GM21576 (cell line): ENCODE measurements around the gene APBB1IP.

Experiments
- ATAC-seq: cut with Tn5 transposase; IDR thresholded peaks from one replicate; pipeline ENCODE4 v1.9.1; 2021; ENCODE audit warnings: mild to moderate bottlenecking, moderate library complexity; ENCODE audit not compliant: unreplicated experiment

APBB1IP gene

GRCh38 chr10:26505491-26505890 lies 67.3 kb downstream of the APBB1IP start:
- no peak for ATAC-seq

- ATAC-seq = no peak
Observed at GRCh38 chr10:26506736-26507135, 68.6 kb downstream of the APBB1IP start.

DNA sequence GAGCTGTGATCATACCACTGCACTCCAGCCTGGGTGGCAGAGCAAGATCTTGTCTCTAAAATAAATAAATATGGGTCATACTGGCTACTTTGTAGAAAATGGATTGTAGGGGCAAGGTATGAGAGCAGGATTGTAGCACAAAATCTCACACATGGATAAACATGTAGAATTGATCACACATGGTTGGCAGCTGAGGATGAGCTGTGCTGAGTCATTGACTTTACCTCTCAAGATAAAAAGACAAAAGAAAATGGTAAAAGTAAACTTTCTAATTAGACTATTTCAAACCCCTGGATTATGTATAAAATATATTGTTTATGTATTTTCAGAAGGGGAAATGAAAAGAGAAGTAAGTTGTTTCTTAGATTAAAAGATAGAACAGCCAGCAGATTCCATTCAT lies 69.3 kb downstream of the APBB1IP start:
- no peak for ATAC-seq

GRCh38 chr10:26508016-26508415 lies 69.9 kb downstream of the APBB1IP start:
- ATAC-seq = no peak

DNA sequence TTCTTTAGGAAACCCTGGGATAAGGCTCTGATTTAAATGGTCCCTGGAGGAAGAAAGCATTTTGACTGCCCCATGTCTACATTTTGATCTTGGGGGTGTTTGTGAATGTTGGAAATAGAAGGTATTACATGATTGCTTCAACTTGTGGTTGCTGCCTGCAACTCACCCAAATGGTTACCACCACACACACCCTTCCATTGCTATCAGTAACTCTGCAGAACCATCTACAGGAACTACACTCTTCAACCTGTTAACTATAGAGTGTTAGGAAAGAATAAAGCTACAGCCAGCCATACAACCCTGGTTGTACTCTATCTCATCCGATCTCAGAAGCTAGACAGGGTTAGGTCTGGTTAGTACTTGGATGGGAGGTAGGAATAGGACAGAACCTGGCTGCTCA lies 71.2 kb downstream of the APBB1IP start:
- ATAC-seq = no peak

GRCh38 chr10:26513101-26513500 lies 75.0 kb downstream of the APBB1IP start:
- no peak for ATAC-seq

- ATAC-seq = no peak
Observed at GRCh38 chr10:26516540-26517101, 78.5 kb downstream of the APBB1IP start.

- no peak for ATAC-seq
Observed at GRCh38 chr10:26517141-26517867, 79.2 kb downstream of the APBB1IP start.

- no peak for ATAC-seq
Observed at GRCh38 chr10:26519803-26520202, 81.7 kb downstream of the APBB1IP start.

GRCh38 chr10:26520575-26520974 lies 82.4 kb downstream of the APBB1IP start:
- ATAC-seq = no peak

DNA sequence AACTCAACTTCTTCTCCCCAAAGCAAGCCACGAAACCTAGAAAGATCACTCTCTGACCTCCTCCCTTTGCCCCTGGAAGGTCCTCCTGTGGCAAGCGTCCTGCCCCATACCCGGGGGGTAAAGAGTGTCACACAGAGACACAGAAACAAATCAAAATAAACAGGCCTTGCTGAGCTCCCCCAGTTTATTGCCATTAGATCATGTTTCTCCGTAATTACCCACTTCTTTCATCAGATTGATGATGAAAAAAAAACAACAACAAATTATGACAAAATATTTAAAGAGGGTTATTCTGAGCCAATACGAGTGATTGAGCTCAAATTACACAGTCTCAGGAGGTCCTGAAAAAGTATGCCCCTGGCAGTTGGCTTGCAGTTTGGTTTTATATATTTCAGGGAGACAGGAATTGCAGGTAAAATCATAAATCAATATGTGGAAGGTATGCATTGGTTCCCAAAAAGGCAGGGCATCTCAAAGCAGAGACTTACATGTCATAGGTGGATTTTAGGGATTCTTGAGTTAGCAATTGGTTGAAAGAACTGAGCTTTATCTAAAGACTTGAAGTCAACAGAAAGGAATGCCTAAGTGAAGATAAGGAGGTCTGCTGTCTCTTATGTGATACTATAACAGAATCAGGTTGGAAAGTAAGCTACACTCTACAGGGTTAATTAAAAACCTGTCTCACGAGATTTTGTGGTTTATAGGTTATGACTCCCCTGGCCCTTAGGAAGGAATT lies 86.2 kb downstream of the APBB1IP start:
- ATAC-seq = no peak

GRCh38 chr10:26525586-26525985 lies 87.4 kb downstream of the APBB1IP start:
- ATAC-seq = no peak

GRCh38 chr10:26527018-26527417 lies 88.9 kb downstream of the APBB1IP start:
- no peak for ATAC-seq

GRCh38 chr10:26528048-26528447 lies 89.9 kb downstream of the APBB1IP start:
- no peak for ATAC-seq

DNA sequence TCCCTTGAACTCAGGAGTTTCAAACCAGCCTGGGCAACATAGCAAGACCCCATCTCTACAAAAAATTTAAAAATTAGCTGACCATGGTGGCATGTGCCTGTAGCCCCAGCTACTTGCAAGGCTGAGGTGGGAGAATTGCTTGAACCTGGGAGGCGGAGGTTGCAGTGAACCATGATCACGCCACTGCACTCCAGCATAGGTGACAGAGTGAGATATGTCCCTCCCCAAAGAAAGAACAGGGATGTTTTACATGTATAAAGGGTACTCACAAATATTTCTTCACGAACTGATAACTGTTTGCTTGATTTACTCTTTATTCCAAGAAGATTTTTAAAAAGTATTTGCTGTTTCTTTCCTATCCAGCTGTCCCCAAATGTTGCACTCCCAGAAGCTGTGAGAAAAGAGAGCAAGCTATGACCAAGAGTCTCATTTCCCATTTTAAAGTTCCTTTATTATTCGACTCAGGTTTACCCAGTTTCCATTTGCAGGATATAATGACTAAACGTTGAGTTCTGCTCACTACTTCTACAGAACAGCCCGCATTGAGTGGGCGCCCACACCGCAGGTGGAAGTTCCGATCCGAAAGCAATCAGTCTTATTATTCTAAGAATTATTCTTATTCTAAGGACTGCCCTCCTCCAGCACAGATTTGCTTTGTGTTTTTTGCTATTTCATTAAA lies 90.7 kb downstream of the APBB1IP start:
- peak; percentile 81 for ATAC-seq

DNA sequence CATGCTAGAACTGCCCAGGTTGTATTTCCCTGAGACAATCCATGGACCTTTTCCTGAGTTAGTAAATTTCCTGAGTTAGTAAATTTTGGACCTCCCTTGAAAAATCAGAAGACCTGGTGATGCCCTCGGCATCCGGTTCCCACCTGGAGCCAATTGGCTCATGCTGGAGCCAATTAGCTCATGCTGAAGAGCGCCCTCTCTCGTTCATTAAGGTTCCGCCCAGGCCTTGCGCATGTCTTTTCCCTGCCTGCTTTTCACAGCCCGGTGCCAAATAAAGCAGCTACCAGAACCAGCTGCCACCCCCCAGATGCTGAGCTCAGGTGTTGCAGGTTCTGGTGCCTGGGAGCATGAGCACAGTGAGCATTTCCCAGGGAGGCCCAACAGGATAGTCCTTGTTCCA lies 96.2 kb downstream of the APBB1IP start:
- ATAC-seq = no peak

- ATAC-seq = peak; percentile 37
Observed at GRCh38 chr10:26540601-26541000, 102.5 kb downstream of the APBB1IP start.

GRCh38 chr10:26543567-26544306 lies 105.6 kb downstream of the APBB1IP start:
- ATAC-seq = peak; percentile 82

DNA sequence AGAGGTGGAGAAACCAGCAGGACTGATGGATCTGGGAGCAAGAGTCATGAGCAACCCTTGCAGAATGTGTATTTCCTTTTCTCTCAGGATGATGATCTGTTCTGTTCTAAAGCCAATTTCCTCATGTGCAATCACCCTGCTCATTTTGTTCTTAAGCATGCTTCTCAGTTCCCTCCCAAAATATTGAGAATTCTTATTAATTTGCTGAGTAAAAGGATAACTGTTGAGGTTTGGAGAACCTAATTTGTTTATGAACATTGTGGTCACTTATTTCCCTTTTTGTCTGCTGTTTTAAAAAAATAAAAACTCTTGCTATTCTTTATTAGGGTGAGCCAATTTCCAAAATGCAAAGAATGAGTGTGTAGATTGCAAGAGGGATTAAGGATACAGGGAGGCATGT lies 106.8 kb downstream of the APBB1IP start:
- ATAC-seq = no peak

GRCh38 chr10:26550774-26551526 lies 112.8 kb downstream of the APBB1IP start:
- no peak for ATAC-seq
